GM18868 (cell line): Measurements from ENCODE around the gene PCF11.
A peak's percentile ranks its signal among the peaks of the same experiment; 100 is the strongest.

ENCODE experiments used
- ATAC-seq: cut with Tn5 transposase; IDR thresholded peaks from one replicate; pipeline ENCODE4 v1.9.1; 2021; ENCODE audit warnings: mild to moderate bottlenecking, moderate library complexity; ENCODE audit not compliant: unreplicated experiment

The PCF11 gene

DNA sequence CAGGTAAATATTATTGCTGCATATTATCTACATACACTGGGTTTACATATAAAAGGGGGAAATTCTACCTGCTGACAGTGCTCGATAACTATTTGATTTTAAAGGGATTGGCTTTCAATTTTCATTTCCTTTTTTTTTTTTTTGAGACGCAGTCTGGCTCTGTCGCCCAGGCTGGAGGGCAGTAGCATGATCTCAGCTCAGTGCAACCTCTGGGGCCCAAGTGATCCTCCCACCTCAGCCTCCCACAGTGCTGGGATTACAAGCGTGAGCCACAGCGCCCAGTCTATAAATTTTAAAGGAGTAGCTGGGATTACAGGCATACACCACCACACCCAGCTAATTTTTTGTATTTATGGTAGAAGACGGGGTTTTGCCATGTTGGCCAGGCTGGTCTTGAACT lies 3.2 kb upstream of the PCF11 start:
- ATAC-seq = no peak

DNA sequence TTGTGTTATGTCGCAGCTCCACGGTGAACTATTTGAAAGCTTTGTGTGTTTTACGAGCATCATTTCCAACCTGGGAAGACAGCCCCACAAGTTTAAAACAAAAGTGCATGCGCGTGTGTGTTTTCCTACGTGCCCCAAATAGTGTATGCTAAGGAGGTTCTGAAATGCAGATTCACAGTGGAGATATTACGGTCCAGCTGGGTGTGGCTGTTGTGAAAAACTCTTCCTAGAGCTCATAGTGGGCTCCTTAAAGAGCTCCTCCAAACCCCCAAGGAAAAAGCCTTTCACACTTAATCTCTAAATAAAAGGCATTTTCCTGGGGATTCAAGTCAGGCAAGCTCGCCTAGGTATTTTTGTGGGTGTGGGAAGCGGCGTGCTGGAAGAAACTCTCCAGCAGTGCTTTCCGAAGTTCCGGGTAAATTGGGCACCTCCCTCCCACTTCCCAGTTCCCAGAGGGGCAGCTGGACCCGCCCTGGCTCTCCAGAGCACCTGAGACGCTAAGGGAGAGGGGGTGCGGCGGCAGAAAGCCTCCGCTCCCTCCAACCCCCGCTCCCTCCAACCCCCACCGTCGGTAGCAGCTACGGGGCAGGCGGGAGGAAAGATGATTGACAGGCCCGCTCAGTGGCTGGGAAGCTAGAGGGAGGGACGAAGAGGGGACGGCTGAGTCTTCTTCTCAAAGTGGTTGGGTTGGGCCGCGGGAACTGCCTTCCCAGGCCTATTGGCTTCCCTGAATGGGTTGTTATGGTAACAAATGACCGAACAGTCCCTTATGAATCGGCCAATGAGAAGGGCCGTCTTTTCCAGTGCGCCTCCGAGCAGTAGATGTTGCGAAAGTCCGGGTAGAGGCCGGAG lies 561 bp upstream of the PCF11 start:
- peak; percentile 95 for ATAC-seq

DNA sequence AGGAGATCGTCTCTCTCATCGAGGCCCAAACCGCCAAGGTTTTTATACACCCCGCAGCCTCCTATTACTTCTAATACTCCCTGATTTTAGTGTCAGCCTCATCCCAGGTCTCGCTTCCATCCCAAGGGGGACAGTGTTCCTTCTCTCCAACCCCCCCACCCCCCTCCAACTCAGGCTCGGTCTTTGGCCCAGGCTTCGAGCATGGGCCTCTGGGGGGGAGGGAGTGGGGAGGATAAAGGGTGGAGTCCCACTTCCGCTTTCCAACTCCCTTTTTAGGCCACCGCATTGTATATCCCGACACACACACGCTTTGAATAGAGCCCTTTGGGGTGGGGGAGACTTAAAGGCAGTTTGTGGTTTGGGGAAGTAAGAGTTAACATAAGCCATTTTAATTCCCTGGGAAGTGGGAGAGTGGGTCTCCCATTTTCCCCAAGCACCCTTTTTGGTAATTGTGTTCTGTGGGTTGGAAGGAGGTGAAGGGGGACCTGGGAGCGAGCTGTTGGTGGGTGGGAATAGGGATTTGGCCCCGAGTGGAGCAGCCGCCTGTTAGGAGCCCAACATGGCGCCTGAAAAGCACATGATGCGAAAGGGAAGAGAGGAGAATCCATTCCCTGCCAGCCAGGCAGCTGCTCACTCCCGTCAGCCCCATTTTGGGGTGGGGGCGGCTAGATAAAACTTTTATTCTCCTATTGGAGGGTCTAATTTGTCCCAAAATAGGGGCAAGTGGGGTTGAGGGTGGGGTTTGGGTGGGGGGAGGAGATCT lies 844 bp downstream of the PCF11 start:
- no peak for ATAC-seq

DNA sequence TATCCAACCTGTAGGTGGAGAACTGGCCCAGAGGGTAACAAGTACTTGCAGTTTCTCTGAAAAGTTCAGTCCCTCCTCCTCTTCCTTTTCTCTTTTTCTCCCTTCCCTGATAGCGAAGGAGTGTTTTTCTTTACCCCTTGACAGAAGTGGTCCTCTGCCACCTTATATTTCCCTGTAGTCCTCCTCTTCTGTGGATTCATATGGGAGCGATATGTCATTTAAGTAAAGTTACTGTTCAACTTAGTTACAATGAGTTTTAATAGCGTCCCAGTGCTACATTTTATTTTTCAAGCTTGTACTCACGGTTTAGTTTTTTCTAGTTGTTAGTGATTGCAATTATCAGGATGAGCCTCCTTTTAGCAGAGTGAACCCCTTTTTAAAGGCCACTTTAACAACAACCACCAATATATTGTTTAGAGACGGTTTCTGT lies 1.4 kb downstream of the PCF11 start:
- no peak for ATAC-seq

DNA sequence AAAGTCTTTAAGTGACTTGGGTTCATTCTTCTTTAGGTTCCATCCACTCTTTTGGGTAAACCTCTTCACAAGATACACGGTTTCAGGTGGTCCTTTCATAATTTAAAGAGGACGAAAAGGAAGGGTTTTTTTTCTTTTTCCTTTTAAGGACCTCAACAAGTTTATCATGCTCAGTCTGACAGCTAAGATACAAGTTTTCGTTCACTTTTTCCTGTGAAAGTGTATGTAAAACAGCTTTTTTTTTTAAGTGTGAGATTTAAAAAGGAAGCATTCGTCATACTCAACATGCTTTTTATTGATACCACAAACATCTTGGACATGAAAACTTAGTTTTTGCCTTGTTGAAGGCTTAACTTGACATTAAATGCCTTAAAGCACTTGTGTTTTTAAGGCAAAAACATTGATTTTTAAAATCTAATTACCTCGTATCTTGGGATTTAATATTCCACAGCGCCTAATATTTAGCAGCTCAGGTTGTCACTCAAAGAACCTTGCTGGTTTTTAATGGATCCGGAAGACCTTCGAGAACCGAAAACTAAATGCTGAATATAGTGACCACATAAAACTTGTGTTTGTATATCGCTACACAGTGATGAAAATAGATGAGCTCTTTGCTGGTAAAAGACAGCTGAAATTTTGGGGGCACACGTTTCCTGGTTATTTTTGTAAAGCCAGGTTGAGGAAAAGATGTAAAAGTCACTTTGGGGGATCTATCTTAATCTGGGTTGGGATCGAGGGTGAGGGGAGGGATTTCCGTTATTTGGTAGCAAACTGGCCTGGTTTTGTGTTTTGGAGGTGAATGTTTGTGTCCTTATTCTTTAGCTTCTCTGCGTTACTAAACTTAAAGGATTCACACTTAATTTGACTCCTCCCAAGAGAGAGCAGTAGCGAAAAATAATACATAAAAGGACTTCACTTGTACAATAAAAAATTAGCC lies 2.3 kb downstream of the PCF11 start:
- no peak for ATAC-seq

DNA sequence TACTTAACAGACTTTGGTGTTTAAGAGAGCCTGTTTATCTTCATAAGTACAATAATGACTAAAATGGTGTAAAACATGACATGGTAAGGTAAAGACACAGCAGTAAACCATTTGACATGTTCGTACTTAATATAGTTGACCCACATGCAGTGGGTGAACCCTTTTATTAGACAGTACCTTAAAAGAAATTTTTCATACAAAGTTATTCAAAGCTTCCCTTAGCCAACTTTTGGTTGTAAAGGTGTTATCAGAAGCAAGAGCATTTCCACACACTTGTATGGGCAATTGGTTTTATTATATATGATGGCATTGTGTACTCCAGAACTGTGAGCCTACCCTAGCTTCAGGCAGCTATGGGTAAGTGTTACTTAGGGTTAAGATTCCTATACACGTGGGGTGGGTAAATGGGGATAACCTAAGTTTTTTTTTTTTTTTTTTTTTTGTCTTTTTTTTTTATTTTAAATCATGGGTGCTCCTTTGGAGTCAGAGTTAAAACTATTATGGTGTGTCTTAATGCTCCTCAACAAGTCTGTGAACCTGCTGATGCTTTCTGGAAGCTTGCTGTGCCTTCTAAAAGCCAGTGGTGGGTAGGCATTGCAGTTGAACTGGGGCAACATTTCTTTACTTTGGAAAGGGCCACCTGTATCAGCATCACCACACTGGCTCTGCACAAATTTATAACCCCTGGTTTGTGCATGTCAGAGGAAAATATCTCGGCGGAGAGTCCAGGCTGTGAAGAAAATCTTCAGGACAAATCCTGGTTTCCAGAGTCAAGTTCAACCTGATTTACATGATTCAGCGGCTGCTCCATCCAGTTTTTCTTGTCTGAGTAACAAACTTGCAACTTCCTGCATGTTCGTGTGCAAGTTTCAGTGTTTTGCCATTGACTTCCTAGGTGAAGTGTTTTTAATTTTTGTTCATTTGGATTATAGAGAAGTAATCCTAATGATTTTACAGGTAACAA lies 3.3 kb downstream of the PCF11 start:
- no peak for ATAC-seq

DNA sequence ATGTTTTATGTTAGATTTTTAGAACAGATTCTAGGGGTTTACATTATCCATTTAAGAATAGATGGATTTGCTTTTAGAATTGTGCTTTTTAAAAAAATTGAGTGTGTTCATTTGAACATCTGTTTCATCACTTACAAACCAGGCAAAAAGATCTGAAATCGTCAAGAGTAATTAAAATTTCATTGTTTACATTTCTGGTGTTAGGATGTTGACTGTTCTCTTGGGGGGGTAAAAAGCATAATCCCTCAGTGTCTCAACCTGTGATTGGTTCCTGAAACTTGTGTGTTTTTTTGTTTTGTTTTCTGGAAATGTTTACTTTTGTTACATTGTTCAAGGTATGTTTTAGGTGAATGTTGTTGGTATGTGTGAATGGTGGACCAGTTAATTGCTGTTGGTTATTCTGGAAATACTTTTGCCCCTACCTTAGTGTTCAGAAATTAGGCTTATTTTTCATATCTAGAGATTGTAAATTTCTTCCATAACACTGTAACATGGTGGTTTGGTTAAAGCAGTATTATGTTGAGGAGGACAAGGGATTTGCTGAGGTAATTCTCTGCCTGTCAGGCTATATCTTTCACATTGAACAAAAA lies 4.8 kb downstream of the PCF11 start:
- no peak for ATAC-seq

DNA sequence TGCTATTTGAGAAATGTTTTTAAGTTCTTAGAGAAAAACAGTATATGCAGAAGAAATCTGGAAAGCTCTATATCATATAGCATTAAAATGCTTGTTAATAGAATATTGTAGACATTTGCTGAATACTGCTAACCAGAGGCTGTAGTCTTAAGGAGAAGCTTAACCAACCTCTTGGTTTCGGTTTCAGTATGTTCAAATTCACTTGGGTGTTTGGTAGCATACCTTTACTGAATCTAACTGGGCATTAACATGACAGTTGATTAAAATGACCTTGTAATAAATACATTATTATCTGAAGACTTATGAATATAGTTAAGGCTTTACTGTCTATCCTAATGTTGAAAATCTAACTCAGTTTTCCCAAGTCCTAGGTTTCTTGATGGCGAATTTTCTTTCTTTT lies 5.4 kb downstream of the PCF11 start:
- peak; percentile 78 for ATAC-seq

DNA sequence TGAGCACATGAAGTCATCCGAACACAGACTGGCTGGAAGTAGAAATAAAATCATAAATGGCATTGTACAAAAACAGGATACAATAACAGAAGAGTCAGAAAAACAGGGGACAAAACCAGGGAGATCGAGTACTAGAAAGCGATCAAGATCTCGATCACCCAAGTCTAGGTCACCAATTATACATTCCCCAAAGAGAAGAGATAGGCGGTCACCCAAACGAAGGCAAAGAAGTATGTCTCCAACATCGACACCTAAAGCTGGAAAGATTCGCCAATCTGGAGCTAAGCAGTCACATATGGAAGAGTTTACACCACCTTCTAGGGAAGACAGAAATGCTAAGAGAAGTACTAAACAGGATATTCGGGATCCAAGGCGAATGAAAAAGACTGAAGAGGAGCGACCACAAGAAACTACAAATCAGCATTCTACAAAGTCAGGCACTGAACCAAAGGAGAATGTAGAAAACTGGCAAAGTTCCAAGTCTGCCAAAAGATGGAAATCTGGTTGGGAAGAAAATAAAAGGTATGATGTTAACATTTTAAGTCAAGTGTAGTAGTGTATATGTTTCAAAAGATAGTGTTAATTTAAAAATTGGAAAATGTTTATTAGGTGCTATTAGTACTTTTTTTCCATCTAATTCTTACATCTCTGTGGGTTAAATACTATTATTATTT lies 9.4 kb downstream of the PCF11 start:
- no peak for ATAC-seq

DNA sequence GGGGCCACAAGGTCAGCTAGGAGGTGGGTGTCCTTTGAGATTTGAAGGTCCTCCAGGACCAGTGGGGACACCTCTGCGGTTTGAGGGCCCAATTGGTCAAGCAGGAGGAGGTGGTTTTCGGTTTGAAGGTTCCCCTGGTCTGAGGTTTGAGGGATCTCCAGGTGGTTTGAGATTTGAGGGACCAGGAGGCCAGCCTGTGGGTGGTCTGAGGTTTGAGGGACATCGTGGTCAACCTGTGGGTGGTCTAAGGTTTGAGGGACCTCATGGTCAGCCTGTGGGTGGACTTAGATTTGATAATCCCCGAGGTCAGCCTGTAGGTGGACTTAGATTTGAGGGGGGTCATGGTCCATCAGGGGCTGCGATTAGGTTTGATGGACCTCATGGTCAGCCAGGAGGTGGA lies 11.8 kb downstream of the PCF11 start:
- no peak for ATAC-seq

DNA sequence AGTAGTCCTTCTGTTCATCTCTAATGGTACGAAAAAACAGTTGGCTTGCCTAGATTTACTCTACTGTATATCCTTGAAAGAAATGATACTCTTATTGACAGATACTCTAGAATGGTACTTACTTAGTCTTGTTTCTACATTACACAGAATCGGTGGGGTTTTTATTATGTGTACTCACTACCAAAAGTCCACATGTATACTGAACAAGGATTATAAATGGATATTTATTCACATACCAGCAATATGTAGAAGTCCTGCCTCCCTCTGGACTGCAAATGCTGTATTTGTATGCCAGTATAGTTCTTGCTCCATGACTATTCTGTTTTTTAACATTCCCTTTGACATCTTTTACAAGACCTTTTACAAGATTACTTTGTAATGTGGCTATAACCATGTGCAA lies 13.9 kb downstream of the PCF11 start:
- no peak for ATAC-seq

DNA sequence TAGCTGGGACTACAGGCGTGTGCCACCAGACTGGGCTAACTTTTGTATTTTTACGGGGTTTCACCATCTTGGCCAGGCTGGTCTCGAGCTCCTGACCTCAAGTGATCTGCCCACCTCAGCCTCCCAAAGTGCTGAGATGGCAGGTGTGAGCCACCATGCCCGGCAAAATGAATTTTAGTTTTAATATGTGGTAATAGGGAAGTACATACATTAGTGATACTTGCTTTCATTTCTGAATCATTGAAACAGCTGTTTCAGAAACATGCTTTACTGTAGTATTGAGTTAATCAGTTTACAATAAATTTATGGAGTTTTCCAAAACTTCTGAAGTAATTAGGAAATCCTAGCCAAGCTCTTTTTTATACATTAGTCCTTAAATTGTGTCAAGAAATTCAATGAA lies 15.6 kb downstream of the PCF11 start:
- ATAC-seq = no peak

DNA sequence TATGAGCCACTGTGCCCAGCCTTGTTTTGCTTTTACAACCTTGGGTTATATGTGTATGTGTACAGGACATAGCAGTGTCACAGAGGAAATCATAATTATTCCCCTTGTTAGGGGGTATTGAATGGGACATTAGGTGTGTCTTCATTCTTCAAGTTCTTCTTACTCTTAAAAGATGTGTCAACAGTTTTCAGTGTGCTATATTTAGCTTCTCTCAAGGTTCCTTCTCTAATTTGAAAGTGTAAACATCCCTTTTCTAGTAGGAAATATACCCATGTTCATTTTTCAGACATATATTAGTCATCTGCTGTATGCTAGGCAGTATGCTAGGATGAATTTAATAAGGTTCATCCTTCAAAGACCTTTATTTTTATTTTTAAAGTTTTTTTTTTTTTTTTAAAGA lies 17.1 kb downstream of the PCF11 start:
- peak; percentile 67 for ATAC-seq

DNA sequence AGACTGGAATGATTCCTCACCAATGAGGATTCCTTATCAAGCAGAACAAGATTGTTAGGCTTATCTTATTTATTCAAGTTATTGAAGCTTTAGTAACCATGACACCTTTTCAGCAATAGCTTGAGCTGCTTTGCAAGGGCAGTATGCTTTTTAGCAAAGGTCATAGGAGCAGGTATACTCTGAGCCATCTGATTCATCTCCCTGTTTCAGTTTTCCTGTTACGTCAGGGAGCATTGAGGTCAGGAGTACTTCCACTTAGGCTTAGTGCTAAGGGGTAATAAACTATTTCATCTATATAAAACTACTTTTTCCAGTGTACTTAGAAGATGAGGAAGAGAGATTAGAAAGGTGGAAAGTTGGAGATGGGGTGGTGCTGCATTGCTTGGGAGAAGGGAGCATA lies 18.9 kb downstream of the PCF11 start:
- ATAC-seq = no peak

DNA sequence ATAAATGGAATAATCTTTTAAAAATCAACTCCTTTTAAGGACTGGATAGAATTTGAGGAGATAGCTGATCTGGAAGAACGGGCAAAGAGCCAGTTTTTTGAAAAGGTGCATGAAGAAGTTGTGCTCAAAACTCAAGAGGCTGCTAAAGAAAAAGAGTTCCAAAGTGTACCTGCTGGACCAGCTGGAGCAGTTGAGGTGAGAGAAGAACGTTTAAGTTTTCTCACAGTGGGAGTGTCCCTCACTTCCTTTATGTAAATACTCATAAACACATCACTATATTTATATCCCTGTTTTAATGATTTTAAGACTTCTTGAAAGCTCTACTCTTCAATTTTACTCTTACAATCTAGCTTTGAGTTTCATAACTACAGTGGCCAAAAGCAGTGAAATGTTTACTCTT lies 24.9 kb downstream of the PCF11 start:
- no peak for ATAC-seq

DNA sequence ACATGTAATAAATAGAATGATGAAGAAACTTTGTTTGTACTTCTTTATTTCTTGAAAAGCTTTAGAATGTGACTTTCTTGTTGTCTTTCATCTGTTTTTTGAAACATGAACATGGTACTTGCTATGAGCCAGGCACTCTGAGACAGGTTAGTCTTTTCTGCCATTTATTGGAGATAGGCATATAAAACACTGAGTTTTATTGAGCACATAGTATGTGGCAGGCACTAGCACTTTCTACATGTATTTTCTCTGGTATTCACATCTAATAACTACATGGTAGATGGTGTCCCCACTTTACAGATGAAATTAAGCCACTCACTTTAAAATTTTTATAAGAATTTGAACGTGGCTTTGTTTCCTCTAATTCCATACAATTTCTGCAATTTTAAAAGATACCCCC lies 28.8 kb downstream of the PCF11 start:
- no peak for ATAC-seq

DNA sequence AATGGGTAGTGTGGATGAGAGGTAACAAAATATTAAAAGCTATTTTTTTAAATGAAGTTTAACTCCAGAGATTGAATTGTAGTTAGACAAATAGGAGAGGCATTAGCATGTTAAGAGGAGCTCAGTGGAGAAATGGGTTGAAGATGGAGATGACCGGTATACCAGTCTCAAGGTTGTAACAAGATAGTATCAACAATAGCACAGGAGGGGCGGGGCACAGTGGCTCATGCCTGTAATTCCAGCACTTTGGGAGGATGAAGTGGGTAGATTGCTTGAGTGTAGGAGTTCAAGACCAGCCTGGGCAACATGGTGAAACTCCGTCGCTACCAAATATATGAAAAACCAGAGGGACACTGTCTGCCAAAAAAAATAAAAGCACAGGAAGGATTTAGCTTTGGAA lies 30.5 kb downstream of the PCF11 start:
- ATAC-seq = no peak

DNA sequence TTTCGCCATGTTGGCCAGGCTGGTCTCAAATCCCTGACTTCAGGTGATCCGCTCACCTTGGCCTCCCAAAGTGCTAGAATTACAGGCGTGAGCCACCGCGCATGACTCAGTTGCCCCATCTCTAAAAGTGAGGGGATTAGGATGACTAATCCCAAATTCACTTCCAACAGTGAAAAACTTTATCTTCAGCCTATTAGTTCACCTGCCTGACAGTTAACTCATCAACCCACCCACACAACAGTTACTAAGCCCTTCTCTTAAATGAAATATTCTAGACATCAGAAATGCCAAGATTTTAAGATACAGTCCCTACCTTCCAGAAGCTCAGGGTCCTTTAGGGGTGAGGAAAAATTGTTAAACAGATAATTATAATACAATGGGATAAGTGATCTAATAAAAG lies 34.6 kb downstream of the PCF11 start:
- ATAC-seq = no peak

DNA sequence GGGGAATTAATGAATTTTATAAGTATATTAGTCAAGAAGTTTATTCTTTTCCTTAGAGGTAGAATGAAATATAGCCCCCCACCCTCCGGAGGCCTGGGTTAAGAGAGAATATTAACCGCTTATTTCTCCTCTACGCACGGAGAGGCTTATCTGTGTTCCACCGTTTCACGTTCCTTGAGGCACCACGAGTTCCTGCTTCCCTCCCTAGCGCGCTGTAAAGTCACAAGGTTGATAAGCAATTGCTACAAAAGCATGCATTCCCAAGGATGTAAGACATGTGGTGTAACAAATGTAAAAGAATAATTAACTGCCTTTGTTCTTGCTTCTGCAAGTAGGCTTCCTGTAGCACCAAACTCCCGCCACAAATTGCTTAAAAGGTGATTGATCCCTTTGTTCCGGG lies 35.1 kb downstream of the PCF11 start:
- no peak for ATAC-seq
